ENCODE data around the gene PRSS16. TPM values are rescaled to one million over a fixed set of nuclear protein-coding genes. Genes with fewer than 3 reads are reported as not detected.

Gene PRSS16
- total and polyA plus RNA-seq, 9 of the 15 experiments (the other 6 are each of a cell fraction or from before 2014, with no cell fraction given): 4.5 to 21.3 (median 12.1) TPM

GRCh38 chr6:27251112-27251605 is 3.7 kb downstream of the PRSS16 start (continued):
- TF ChIP-seq, protein P1, sequence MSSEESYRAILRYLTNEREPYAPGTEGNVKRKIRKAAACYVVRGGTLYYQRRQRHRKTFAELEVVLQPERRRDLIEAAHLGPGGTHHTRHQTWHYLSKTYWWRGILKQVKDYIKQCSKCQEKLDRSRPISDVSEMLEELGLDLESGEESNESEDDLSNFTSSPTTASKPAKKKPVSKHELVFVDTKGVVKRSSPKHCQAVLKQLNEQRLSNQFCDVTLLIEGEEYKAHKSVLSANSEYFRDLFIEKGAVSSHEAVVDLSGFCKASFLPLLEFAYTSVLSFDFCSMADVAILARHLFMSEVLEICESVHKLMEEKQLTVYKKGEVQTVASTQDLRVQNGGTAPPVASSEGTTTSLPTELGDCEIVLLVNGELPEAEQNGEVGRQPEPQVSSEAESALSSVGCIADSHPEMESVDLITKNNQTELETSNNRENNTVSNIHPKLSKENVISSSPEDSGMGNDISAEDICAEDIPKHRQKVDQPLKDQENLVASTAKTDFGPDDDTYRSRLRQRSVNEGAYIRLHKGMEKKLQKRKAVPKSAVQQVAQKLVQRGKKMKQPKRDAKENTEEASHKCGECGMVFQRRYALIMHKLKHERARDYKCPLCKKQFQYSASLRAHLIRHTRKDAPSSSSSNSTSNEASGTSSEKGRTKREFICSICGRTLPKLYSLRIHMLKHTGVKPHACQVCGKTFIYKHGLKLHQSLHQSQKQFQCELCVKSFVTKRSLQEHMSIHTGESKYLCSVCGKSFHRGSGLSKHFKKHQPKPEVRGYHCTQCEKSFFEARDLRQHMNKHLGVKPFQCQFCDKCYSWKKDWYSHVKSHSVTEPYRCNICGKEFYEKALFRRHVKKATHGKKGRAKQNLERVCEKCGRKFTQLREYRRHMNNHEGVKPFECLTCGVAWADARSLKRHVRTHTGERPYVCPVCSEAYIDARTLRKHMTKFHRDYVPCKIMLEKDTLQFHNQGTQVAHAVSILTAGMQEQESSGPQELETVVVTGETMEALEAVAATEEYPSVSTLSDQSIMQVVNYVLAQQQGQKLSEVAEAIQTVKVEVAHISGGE (CRISPR knock-in tag; IDR thresholded peaks at IDR 0.05): peak in 1 of 3 experiments; percentile 65; a peak in 2 of 6 replicates
- TF ChIP-seq MCM5 (IDR thresholded peaks at IDR 0.05; ENCODE audit: low read depth): no peak
- TF ChIP-seq DPF2 (IDR thresholded peaks at IDR 0.05): no peak; the same call in 1 of the 2 replicates
- no peak; the same call in 1 of the 2 replicates for TF ChIP-seq ZNF263 (CRISPR knock-in tag; IDR thresholded peaks at IDR 0.05; ENCODE audit: borderline replicate concordance)
- TF ChIP-seq ARHGAP35 (IDR thresholded peaks at IDR 0.05; ENCODE audit: partially characterized antibody): no peak
- TF ChIP-seq ZNF347 (CRISPR knock-in tag; IDR thresholded peaks at IDR 0.05; ENCODE audit: low read depth): no peak
- peak in 1 of 2 experiments; percentile 53; a peak in 1 of 3 replicates for TF ChIP-seq CBX3 (IDR thresholded peaks at IDR 0.05; ENCODE audit: borderline replicate concordance in 1 of 2, low read length in 2 of 2)
- TF ChIP-seq SFPQ (IDR thresholded peaks at IDR 0.05; ENCODE audit: low read depth, low read length): no peak
- TF ChIP-seq ZSCAN32 (CRISPR knock-in tag; IDR thresholded peaks at IDR 0.05): no peak
- no peak for TF ChIP-seq ZNF408 (CRISPR knock-in tag; IDR thresholded peaks at IDR 0.05; ENCODE audit: low read depth)
- TF ChIP-seq CSDE1 (IDR thresholded peaks at IDR 0.05): no peak; a peak in 1 of 4 replicates
- TF ChIP-seq, protein P2, sequence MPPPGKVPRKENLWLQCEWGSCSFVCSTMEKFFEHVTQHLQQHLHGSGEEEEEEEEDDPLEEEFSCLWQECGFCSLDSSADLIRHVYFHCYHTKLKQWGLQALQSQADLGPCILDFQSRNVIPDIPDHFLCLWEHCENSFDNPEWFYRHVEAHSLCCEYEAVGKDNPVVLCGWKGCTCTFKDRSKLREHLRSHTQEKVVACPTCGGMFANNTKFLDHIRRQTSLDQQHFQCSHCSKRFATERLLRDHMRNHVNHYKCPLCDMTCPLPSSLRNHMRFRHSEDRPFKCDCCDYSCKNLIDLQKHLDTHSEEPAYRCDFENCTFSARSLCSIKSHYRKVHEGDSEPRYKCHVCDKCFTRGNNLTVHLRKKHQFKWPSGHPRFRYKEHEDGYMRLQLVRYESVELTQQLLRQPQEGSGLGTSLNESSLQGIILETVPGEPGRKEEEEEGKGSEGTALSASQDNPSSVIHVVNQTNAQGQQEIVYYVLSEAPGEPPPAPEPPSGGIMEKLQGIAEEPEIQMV (tag; conservative IDR thresholded peaks at IDR 0.05; ENCODE audit: low read depth): peak; percentile 89
- TF ChIP-seq ZNF197 (CRISPR knock-in tag; IDR thresholded peaks at IDR 0.05; ENCODE audit: low read depth): no peak
- peak; percentile 61 for TF ChIP-seq POLR2B (IDR thresholded peaks at IDR 0.05; ENCODE audit: low read depth, partially characterized antibody)
- no peak for TF ChIP-seq ZKSCAN1 (IDR thresholded peaks at IDR 0.05; ENCODE audit: low read depth, low read length)
- peak; percentile 3; the same call in 1 of the 2 replicates for TF ChIP-seq SMAD4 (CRISPR knock-in tag; conservative IDR thresholded peaks at IDR 0.05)
- no peak for TF ChIP-seq CTCFL (IDR thresholded peaks at IDR 0.05; ENCODE audit: borderline replicate concordance, insufficient read depth, low read depth, low read length, poor library complexity, severe bottlenecking)

Measured in K562 (cell line).